HEK293 (cell line): ENCODE results near the gene CST2.
"Not testable (repeated sequence)": the region's sequence is repeated elsewhere in the genome, so short reads cannot be mapped to it uniquely, and the experiment has no call there.

Experiments used
- CTCF ChIA-PET: fragments of 350-600 bp; formaldehyde crosslinking; extraction: SDS; loops from one replicate; lab custom pipeline; 2021; ENCODE audit warnings: antibody characterized with exemption; lab: Yijun Ruan, JAX
- POLR2A ChIA-PET: fragments of 300-600 bp; formaldehyde crosslinking; extraction: SDS; loops from one replicate; lab custom pipeline; 2020; ENCODE audit warnings: antibody characterized with exemption, inconsistent platforms; lab: Yijun Ruan, JAX
- H3K27ac ChIP-seq: fragments of 200-500 bp; sonication (Bioruptor generic); 2 replicates; pipeline ENCODE4 v1.5.1; 2014; ENCODE audit warnings: low read depth, low read length, control low read depth, inconsistent platforms; ENCODE audit errors: extremely low read depth
- H3K36me3 ChIP-seq, 2 experiments: fragments of 200-500 bp in 1 of 2; sonication (Bioruptor generic) in 1 of 2; 1 replicate in 1 of 2; 2 replicates in 1 of 2; pipeline ENCODE4 v1.5.1; 2014 to 2017; ENCODE audit warnings: inconsistent platforms in 2 of 2, low read length in 2 of 2; ENCODE audit not compliant: control insufficient read depth in 2 of 2, insufficient read depth in 1 of 2
- H3K4me1 ChIP-seq: fragments of 200-500 bp; sonication (Bioruptor generic); 2 replicates; pipeline ENCODE4 v1.5.1; 2014; ENCODE audit warnings: mild to moderate bottlenecking, low read length, inconsistent platforms; ENCODE audit not compliant: control insufficient read depth, insufficient read depth
- H3K4me3 ChIP-seq: 2 replicates; pipeline ENCODE4 v1.5.1; 2011; ENCODE audit warnings: low read depth, mild to moderate bottlenecking, control low read depth, low read length, moderate library complexity
- H3K9me3 ChIP-seq: fragments of 200-500 bp; sonication (Bioruptor generic); 2 replicates; pipeline ENCODE4 v1.5.1; 2014; ENCODE audit warnings: low read depth, low read length, inconsistent platforms; ENCODE audit not compliant: control insufficient read depth, insufficient read depth
- GLI4 ChIP-seq: fragments of 450-650 bp; formaldehyde crosslinking; IDR thresholded peaks from 2 replicates; pipeline ENCODE4 v1.5.1; 2016; ENCODE audit warnings: missing biosample characterization, missing genetic modification characterization
- KLF9 ChIP-seq: fragments of 450-650 bp; formaldehyde crosslinking; IDR thresholded peaks from 2 replicates; pipeline ENCODE4 v1.5.1; 2016; ENCODE audit warnings: missing biosample characterization, missing genetic modification characterization, low read depth
- MYNN ChIP-seq: fragments of 450-650 bp; formaldehyde crosslinking; IDR thresholded peaks from 2 replicates; pipeline ENCODE4 v1.5.1; 2016; ENCODE audit warnings: missing biosample characterization, missing genetic modification characterization, borderline replicate concordance
- PRDM1 ChIP-seq: fragments of 450-650 bp; formaldehyde crosslinking; IDR thresholded peaks from 2 replicates; pipeline ENCODE4; 2016; ENCODE audit warnings: missing biosample characterization, missing genetic modification characterization
- YY1 ChIP-seq: fragments of 450-650 bp; formaldehyde crosslinking; IDR thresholded peaks from 2 replicates; pipeline ENCODE4 v1.5.1; 2018; ENCODE audit warnings: missing biosample characterization, missing genetic modification characterization
- ZBTB21 ChIP-seq: fragments of 450-650 bp; formaldehyde crosslinking; IDR thresholded peaks from 2 replicates; pipeline ENCODE4 v1.5.1; 2017; ENCODE audit warnings: missing biosample characterization, missing genetic modification characterization
- ZNF138 ChIP-seq: fragments of 450-650 bp; formaldehyde crosslinking; IDR thresholded peaks from 2 replicates; pipeline ENCODE4 v1.5.1; 2016; ENCODE audit warnings: missing biosample characterization, missing genetic modification characterization, borderline replicate concordance
- ZNF140 ChIP-seq: fragments of 450-650 bp; formaldehyde crosslinking; IDR thresholded peaks from 2 replicates; pipeline ENCODE4 v1.5.1; 2016; ENCODE audit warnings: missing biosample characterization, missing genetic modification characterization
- ZNF184 ChIP-seq: fragments of 450-650 bp; IDR thresholded peaks from 2 replicates; pipeline ENCODE4 v1.5.1; 2018; ENCODE audit warnings: missing biosample characterization, mild to moderate bottlenecking, missing genetic modification characterization
- ZNF202 ChIP-seq: fragments of 450-650 bp; formaldehyde crosslinking; IDR thresholded peaks from 2 replicates; pipeline ENCODE4 v1.5.1; 2016; ENCODE audit warnings: missing biosample characterization, missing genetic modification characterization, borderline replicate concordance
- ZNF423 ChIP-seq: fragments of 450-650 bp; formaldehyde crosslinking; IDR thresholded peaks from 2 replicates; pipeline ENCODE4 v1.5.1; 2016; ENCODE audit warnings: missing biosample characterization, missing genetic modification characterization
- ZNF621 ChIP-seq: fragments of 450-650 bp; formaldehyde crosslinking; IDR thresholded peaks from 2 replicates; pipeline ENCODE4 v1.5.1; 2017; ENCODE audit warnings: missing biosample characterization, missing genetic modification characterization
- ZNF660 ChIP-seq: fragments of 450-650 bp; IDR thresholded peaks from 2 replicates; pipeline ENCODE4 v1.5.1; 2018; ENCODE audit warnings: missing biosample characterization, mild to moderate bottlenecking, missing genetic modification characterization
- ZSCAN23 ChIP-seq: fragments of 450-650 bp; formaldehyde crosslinking; IDR thresholded peaks from 2 replicates; pipeline ENCODE4 v1.5.1; 2016; ENCODE audit warnings: missing biosample characterization, missing genetic modification characterization
- TF ChIP-seq, protein P1 (sequence below): fragments of 450-650 bp; formaldehyde crosslinking; IDR thresholded peaks from 2 replicates; pipeline ENCODE4 v1.5.1; 2016; ENCODE audit warnings: missing biosample characterization, missing genetic modification characterization
- TF ChIP-seq, protein P2 (sequence below): fragments of 450-650 bp; formaldehyde crosslinking; IDR thresholded peaks from 2 replicates; pipeline ENCODE4 v1.5.1; 2016; ENCODE audit warnings: missing biosample characterization, missing genetic modification characterization
- TF ChIP-seq, protein P3 (sequence below): fragments of 450-650 bp; formaldehyde crosslinking; IDR thresholded peaks from 2 replicates; pipeline ENCODE4 v1.5.1; 2016; ENCODE audit warnings: missing biosample characterization, missing genetic modification characterization, borderline replicate concordance
- TF ChIP-seq, protein P4 (sequence below): fragments of 450-650 bp; formaldehyde crosslinking; IDR thresholded peaks from 2 replicates; pipeline ENCODE4 v1.5.1; 2016; ENCODE audit warnings: missing biosample characterization, missing genetic modification characterization
- TF ChIP-seq, protein P5 (sequence below): fragments of 450-650 bp; formaldehyde crosslinking; IDR thresholded peaks from 2 replicates; pipeline ENCODE4 v1.5.0; 2017; ENCODE audit warnings: missing biosample characterization, missing genetic modification characterization, borderline replicate concordance
- TF ChIP-seq, protein P6 (sequence below): fragments of 450-650 bp; formaldehyde crosslinking; IDR thresholded peaks from 2 replicates; pipeline ENCODE4 v1.5.1; 2016; ENCODE audit warnings: missing biosample characterization, missing genetic modification characterization

The CST2 gene

DNA sequence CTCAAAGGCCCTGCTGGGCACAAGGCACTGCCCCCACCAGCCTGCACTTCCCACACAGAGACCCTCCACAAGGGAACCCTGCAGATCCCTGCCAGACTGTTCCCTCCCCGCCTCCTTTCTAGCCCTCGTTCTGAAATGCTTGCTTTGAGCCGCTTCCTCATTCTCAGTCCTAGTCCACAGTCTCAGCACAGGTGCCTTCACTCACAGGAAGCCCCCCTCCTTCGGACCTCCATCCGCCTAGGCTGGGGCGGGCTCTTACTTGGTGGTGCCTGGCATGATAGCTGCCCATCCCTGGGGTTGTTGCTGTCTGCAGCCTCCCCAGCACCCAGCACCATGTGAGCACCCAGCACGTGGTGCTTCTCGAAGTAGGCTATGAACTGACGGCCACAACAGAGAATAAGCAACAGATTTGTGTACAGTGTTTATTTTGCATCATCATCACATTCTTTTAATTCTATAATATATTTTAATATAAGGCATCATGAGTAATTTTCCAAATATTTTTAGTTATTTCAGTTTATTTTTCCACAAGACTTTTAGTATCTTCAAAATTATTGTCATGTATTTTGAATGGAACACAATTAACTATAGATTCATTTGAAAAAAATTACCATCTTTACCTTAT lies 40.7 kb upstream of the CST2 start:
- no peaks in the 10 kb centered on the region for H3K9me3 ChIP-seq
- no peaks in the 10 kb centered on the region for H3K36me3 ChIP-seq
- ChIA-PET CTCF (no interaction called here), POLR2A (no interaction called here)
- no peak overlapping the region for H3K4me3 ChIP-seq
- H3K4me1 ChIP-seq = no peaks in the 10 kb centered on the region
- no peak for TF ChIP-seq ZNF138 (tag by site-specific recombination)
- TF ChIP-seq, protein P1, sequence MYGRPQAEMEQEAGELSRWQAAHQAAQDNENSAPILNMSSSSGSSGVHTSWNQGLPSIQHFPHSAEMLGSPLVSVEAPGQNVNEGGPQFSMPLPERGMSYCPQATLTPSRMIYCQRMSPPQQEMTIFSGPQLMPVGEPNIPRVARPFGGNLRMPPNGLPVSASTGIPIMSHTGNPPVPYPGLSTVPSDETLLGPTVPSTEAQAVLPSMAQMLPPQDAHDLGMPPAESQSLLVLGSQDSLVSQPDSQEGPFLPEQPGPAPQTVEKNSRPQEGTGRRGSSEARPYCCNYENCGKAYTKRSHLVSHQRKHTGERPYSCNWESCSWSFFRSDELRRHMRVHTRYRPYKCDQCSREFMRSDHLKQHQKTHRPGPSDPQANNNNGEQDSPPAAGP (tag by site-specific recombination) = no peak
- no peak for TF ChIP-seq ZNF621 (tag by site-specific recombination)
- TF ChIP-seq, protein P2, sequence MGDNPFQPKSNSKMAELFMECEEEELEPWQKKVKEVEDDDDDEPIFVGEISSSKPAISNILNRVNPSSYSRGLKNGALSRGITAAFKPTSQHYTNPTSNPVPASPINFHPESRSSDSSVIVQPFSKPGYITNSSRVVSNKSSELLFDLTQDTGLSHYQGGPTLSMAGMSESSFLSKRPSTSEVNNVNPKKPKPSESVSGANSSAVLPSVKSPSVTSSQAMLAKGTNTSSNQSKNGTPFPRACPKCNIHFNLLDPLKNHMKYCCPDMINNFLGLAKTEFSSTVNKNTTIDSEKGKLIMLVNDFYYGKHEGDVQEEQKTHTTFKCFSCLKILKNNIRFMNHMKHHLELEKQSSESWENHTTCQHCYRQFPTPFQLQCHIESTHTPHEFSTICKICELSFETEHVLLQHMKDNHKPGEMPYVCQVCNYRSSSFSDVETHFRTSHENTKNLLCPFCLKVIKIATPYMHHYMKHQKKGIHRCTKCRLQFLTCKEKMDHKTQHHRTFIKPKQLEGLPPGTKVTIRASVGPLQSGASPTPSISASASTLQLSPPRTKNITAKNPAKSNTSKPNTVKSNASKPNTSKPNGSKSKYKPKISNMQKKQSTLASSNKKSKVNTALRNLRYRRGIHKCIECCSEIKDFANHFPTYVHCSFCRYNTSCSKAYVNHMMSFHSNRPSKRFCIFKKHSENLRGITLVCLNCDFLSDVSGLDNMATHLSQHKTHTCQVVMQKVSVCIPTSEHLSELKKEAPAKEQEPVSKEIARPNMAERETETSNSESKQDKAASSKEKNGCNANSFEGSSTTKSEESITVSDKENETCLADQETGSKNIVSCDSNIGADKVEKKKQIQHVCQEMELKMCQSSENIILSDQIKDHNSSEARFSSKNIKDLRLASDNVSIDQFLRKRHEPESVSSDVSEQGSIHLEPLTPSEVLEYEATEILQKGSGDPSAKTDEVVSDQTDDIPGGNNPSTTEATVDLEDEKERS (tag by site-specific recombination) = no peak
- TF ChIP-seq KLF9 (tag by site-specific recombination) = no peak
- TF ChIP-seq ZNF660 (tag by site-specific recombination) = no peak
- TF ChIP-seq, protein P3, sequence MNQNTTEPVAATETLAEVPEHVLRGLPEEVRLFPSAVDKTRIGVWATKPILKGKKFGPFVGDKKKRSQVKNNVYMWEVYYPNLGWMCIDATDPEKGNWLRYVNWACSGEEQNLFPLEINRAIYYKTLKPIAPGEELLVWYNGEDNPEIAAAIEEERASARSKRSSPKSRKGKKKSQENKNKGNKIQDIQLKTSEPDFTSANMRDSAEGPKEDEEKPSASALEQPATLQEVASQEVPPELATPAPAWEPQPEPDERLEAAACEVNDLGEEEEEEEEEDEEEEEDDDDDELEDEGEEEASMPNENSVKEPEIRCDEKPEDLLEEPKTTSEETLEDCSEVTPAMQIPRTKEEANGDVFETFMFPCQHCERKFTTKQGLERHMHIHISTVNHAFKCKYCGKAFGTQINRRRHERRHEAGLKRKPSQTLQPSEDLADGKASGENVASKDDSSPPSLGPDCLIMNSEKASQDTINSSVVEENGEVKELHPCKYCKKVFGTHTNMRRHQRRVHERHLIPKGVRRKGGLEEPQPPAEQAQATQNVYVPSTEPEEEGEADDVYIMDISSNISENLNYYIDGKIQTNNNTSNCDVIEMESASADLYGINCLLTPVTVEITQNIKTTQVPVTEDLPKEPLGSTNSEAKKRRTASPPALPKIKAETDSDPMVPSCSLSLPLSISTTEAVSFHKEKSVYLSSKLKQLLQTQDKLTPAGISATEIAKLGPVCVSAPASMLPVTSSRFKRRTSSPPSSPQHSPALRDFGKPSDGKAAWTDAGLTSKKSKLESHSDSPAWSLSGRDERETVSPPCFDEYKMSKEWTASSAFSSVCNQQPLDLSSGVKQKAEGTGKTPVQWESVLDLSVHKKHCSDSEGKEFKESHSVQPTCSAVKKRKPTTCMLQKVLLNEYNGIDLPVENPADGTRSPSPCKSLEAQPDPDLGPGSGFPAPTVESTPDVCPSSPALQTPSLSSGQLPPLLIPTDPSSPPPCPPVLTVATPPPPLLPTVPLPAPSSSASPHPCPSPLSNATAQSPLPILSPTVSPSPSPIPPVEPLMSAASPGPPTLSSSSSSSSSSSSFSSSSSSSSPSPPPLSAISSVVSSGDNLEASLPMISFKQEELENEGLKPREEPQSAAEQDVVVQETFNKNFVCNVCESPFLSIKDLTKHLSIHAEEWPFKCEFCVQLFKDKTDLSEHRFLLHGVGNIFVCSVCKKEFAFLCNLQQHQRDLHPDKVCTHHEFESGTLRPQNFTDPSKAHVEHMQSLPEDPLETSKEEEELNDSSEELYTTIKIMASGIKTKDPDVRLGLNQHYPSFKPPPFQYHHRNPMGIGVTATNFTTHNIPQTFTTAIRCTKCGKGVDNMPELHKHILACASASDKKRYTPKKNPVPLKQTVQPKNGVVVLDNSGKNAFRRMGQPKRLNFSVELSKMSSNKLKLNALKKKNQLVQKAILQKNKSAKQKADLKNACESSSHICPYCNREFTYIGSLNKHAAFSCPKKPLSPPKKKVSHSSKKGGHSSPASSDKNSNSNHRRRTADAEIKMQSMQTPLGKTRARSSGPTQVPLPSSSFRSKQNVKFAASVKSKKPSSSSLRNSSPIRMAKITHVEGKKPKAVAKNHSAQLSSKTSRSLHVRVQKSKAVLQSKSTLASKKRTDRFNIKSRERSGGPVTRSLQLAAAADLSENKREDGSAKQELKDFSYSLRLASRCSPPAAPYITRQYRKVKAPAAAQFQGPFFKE = no peak
- TF ChIP-seq, protein P4, sequence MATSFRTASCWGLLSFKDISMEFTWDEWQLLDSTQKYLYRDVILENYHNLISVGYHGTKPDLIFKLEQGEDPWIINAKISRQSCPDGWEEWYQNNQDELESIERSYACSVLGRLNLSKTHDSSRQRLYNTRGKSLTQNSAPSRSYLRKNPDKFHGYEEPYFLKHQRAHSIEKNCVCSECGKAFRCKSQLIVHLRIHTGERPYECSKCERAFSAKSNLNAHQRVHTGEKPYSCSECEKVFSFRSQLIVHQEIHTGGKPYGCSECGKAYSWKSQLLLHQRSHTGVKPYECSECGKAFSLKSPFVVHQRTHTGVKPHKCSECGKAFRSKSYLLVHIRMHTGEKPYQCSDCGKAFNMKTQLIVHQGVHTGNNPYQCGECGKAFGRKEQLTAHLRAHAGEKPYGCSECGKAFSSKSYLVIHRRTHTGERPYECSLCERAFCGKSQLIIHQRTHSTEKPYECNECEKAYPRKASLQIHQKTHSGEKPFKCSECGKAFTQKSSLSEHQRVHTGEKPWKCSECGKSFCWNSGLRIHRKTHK = no peak
- TF ChIP-seq PRDM1 (tag by site-specific recombination) = no peak
- no peak for TF ChIP-seq ZNF140 (tag by site-specific recombination)
- no peak for TF ChIP-seq MYNN (tag by site-specific recombination)
- no peak for TF ChIP-seq ZBTB21 (tag by site-specific recombination)
- no peak for TF ChIP-seq ZNF184 (tag by site-specific recombination)
- TF ChIP-seq ZNF202 (tag by site-specific recombination) = no peak
- no peak for TF ChIP-seq ZSCAN23 (tag by site-specific recombination)
- TF ChIP-seq ZNF423 (tag by site-specific recombination) = no peak
- TF ChIP-seq, protein P5, sequence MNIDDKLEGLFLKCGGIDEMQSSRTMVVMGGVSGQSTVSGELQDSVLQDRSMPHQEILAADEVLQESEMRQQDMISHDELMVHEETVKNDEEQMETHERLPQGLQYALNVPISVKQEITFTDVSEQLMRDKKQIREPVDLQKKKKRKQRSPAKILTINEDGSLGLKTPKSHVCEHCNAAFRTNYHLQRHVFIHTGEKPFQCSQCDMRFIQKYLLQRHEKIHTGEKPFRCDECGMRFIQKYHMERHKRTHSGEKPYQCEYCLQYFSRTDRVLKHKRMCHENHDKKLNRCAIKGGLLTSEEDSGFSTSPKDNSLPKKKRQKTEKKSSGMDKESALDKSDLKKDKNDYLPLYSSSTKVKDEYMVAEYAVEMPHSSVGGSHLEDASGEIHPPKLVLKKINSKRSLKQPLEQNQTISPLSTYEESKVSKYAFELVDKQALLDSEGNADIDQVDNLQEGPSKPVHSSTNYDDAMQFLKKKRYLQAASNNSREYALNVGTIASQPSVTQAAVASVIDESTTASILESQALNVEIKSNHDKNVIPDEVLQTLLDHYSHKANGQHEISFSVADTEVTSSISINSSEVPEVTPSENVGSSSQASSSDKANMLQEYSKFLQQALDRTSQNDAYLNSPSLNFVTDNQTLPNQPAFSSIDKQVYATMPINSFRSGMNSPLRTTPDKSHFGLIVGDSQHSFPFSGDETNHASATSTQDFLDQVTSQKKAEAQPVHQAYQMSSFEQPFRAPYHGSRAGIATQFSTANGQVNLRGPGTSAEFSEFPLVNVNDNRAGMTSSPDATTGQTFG (tag by site-specific recombination) = no peak
- no peak for TF ChIP-seq GLI4 (tag by site-specific recombination)
- TF ChIP-seq YY1 (tag by site-specific recombination) = no peak
- TF ChIP-seq, protein P6, sequence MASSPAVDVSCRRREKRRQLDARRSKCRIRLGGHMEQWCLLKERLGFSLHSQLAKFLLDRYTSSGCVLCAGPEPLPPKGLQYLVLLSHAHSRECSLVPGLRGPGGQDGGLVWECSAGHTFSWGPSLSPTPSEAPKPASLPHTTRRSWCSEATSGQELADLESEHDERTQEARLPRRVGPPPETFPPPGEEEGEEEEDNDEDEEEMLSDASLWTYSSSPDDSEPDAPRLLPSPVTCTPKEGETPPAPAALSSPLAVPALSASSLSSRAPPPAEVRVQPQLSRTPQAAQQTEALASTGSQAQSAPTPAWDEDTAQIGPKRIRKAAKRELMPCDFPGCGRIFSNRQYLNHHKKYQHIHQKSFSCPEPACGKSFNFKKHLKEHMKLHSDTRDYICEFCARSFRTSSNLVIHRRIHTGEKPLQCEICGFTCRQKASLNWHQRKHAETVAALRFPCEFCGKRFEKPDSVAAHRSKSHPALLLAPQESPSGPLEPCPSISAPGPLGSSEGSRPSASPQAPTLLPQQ (tag by site-specific recombination) = no peak
- H3K27ac ChIP-seq = no peak overlapping the region

DNA sequence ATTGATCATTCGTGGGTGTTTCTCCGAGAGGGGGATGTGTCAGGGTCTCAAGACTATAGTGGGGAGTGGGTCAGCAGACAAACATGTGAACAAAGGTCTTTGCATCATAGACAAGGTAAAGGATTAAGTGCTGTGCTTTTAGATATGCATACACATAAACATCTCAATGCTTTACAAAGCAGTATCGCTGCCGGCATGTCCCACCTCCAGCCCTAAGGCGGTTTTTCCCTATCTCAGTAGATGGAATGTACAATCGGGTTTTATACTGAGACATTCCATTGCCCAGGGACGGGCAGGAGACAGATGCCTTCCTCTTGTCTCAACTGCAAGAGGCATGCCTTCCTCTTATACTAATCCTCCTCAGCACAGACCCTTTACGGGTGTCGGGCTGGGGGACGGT lies 34.2 kb upstream of the CST2 start:
- H3K36me3 ChIP-seq, CTCF ChIA-PET, H3K27ac ChIP-seq, H3K4me1 ChIP-seq, POLR2A ChIA-PET, H3K9me3 ChIP-seq, H3K4me3 ChIP-seq: not testable (repeated sequence)
